ENCODE results near the gene NDUFB8.
A peak's percentile ranks its signal among the peaks of the same experiment; 100 is the strongest.

Gene NDUFB8

GRCh38 chr10:100508266-100508665 lies 21.4 kb downstream of the NDUFB8 start:
- DNase-seq (ENCODE audit: extremely low read depth in 1 of 2, low read depth in 1 of 2), result no peak

DNA sequence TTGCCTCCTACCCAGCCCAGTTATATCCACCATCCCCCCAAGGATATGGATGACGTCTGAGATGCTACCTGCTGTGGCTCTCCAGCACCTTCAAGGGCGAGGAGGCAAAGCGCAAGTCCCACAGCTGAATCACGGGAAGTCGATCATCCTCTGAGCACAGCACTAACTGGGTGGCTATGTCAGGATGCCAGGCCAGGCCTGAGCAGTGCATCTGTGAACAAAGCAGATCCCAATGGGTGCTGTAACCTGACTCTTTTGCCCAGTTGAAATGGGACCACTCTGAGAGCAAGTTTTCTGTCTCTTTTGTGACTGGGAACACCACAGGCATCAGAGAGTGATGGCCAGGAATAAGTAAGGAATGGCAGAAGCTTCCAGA lies 22.3 kb downstream of the NDUFB8 start:
- DNase-seq (ENCODE audit: extremely low read depth in 1 of 2, low read depth in 1 of 2), result no peak

GRCh38 chr10:100506596-100507356 lies 22.9 kb downstream of the NDUFB8 start:
- DNase-seq (ENCODE audit: extremely low read depth in 1 of 2, low read depth in 1 of 2), result no peak

GRCh38 chr10:100505164-100505563 lies 24.5 kb downstream of the NDUFB8 start:
- DNase-seq (ENCODE audit: extremely low read depth in 1 of 2, low read depth in 1 of 2), result no peak

GRCh38 chr10:100504096-100504495 lies 25.6 kb downstream of the NDUFB8 start:
- no peak for DNase-seq (ENCODE audit: extremely low read depth in 1 of 2, low read depth in 1 of 2)

- no peak for DNase-seq (ENCODE audit: extremely low read depth in 1 of 2, low read depth in 1 of 2)
Observed at GRCh38 chr10:100502926-100503494, 26.7 kb downstream of the NDUFB8 start.

DNA sequence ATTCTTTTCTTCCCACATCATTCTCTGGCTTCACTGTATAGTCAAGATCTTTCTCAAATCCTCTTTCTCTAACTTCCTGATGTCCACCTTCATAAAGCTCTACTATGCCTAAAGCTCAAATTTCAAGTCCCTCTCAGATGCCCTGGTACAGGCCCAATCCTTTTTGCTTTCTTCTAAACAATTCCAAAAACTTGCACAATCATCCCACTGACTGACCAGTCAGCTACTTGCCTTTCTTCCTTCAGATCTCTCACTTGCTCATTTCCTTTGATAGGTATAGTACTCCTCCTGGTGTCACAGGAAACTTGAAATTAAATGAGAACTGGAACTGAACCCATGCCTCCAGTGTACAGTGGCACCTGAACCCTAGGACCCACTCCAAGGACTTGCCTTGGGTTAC lies 28.2 kb downstream of the NDUFB8 start:
- DNase-seq (ENCODE audit: extremely low read depth in 1 of 2, low read depth in 1 of 2), result no peak

GRCh38 chr10:100498059-100498458 lies 31.6 kb downstream of the NDUFB8 start:
- no peak for DNase-seq (ENCODE audit: extremely low read depth in 1 of 2, low read depth in 1 of 2)

DNA sequence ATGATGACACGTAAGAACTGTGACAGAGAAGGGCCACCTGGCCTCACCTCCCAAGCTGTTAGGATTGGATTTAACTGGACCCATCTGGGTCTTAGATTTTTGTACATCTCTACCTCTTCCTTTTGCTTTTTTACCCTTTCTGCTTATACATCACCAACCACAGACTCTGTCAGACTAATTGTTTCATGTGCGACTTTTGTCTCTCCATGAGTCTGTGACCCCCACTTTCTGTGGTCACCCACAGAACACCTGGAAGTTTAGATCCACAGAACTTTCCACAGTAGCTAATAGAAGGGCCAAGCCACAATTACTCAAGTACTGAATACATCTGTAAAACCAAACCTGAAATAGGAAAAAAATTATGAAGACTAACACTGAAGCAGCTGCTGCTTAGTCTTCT lies 33.1 kb downstream of the NDUFB8 start:
- DNase-seq (ENCODE audit: extremely low read depth in 1 of 2, low read depth in 1 of 2), result no peak

GRCh38 chr10:100490531-100490930 lies 39.1 kb downstream of the NDUFB8 start:
- no peak for DNase-seq (ENCODE audit: extremely low read depth in 1 of 2, low read depth in 1 of 2)

- no peak for DNase-seq (ENCODE audit: extremely low read depth in 1 of 2, low read depth in 1 of 2)
Observed at GRCh38 chr10:100489396-100489795, 40.3 kb downstream of the NDUFB8 start.

DNA sequence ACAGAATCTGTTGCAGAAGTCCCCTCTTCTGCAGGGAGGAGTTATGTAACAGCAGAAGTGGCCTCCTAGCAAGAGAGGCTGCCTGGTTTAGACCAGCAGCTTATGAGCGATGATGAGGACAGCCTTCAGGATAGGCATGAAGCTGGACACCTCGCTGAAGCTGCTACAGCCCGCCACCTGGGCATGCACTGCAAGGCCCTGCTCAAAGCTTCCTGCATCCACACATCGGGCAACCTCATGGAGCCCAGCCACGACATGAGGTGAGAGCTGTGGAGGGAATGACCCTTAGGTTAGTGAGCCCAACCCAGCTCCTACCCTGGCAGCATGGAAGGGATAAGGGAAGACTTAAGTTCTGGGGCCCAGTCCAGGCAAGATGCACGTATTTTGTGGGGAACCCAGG lies 42.1 kb downstream of the NDUFB8 start:
- no peak for DNase-seq (ENCODE audit: extremely low read depth in 1 of 2, low read depth in 1 of 2)

DNA sequence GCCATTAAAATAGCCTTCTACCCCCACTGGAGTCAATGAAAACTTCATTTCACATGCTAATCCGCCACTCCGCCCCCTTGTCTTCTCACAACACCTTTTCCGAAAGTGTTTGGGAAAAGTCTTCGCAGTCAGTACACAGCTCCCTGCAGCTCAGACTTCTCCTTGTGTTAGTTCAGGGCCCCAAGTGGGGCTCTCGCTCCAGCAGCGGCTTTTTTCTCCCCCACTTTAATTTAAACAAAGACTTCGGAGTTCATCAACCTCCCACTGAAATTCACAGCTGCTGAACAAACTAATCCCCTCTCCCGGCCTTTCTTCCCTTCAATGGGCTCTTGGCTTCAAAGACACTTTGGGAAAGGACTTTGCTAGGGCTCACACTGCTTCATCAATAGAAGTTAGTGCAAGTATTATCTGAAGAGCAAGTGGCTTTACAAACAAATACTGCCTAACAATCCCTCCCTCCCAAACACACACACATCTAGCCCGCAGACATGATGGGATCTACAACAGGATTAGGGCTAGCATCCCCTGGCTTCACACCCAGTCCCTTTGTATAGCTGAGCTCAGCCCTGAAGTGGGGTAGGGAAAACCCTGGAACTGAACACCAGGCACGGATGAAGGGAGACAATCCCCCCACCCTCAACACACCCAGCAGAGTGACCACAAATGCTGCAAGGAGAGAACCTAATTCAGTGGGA lies 43.7 kb downstream of the NDUFB8 start:
- no peak for DNase-seq (ENCODE audit: extremely low read depth in 1 of 2, low read depth in 1 of 2)

GRCh38 chr10:100485366-100485765 lies 44.3 kb downstream of the NDUFB8 start:
- no peak for DNase-seq (ENCODE audit: extremely low read depth in 1 of 2, low read depth in 1 of 2)

GRCh38 chr10:100483876-100484666 lies 45.6 kb downstream of the NDUFB8 start:
- DNase-seq (ENCODE audit: extremely low read depth in 1 of 2, low read depth in 1 of 2), result no peak

GRCh38 chr10:100482834-100483185 lies 46.9 kb downstream of the NDUFB8 start:
- DNase-seq (ENCODE audit: extremely low read depth in 1 of 2, low read depth in 1 of 2), result no peak

DNA sequence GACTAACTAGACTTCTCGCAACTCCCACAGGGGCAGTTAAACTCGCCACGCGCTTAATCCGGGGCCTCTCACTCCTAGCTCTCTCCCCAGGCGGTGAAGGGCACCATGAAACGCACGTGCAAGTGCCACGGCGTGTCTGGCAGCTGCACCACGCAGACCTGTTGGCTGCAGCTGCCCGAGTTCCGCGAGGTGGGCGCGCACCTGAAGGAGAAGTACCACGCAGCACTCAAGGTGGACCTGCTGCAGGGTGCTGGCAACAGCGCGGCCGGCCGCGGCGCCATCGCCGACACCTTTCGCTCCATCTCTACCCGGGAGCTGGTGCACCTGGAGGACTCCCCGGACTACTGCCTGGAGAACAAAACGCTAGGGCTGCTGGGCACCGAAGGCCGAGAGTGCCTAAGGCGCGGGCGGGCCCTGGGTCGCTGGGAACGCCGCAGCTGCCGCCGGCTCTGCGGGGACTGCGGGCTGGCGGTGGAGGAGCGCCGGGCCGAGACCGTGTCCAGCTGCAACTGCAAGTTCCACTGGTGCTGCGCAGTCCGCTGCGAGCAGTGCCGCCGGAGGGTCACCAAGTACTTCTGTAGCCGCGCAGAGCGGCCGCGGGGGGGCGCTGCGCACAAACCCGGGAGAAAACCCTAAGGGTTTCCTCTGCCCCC lies 47.4 kb downstream of the NDUFB8 start:
- peak in 1 of 2 donors; percentile 42 for DNase-seq (ENCODE audit: extremely low read depth in 1 of 2, low read depth in 1 of 2)

DNA sequence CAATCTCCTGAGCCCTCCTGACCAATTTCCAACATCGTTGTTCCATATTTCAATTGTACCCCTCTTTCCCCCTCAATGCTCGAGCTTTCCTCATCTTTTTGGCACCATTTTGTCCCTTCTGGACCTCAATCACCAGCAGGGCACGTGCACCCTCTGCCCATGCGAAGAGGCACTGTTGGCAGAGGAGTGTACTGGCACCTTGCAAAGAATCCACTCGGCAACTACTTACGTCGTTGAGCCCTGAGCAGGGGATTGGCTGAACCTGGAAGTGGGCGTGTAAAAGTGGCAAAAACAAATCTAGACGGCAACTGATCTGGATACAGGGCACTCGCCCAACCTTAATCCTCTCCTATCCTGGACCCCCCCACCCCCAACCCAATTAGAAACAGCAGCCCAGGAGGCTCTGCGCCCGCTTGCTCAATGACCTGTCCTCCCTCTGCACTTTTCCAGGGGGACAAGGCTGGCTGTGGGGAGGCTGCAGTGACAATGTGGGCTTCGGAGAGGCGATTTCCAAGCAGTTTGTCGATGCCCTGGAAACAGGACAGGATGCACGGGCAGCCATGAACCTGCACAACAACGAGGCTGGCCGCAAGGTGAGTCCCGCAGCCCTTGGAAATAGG lies 48.1 kb downstream of the NDUFB8 start:
- DNase-seq (ENCODE audit: extremely low read depth in 1 of 2, low read depth in 1 of 2), result peak; percentile 70 to 72

GRCh38 chr10:100480002-100480401 lies 49.7 kb downstream of the NDUFB8 start:
- no peak for DNase-seq (ENCODE audit: extremely low read depth in 1 of 2, low read depth in 1 of 2)

- no peak for DNase-seq (ENCODE audit: extremely low read depth in 1 of 2, low read depth in 1 of 2)
Observed at GRCh38 chr10:100479037-100479436, 50.6 kb downstream of the NDUFB8 start.

- DNase-seq (ENCODE audit: extremely low read depth in 1 of 2, low read depth in 1 of 2), result no peak
Observed at GRCh38 chr10:100477970-100478369, 51.7 kb downstream of the NDUFB8 start.
